GM19395 (cell line): ENCODE data around the gene IGF2R.

Source experiments
- ATAC-seq: cut with Tn5 transposase; IDR thresholded peaks from one replicate; pipeline ENCODE4 v1.9.1; 2021; ENCODE audit warnings: mild to moderate bottlenecking, moderate library complexity; ENCODE audit not compliant: unreplicated experiment

IGF2R gene

GRCh38 chr6:159973406-159973805 lies 4.5 kb downstream of the IGF2R start:
- no peak for ATAC-seq

- ATAC-seq: peak; percentile 61
Observed at GRCh38 chr6:159973951-159974350, 5.1 kb downstream of the IGF2R start.

- ATAC-seq: no peak
Observed at GRCh38 chr6:159974932-159975331, 6.0 kb downstream of the IGF2R start.

- no peak for ATAC-seq
Observed at GRCh38 chr6:159976686-159977254, 7.9 kb downstream of the IGF2R start.

- no peak for ATAC-seq
Observed at GRCh38 chr6:159977255-159977903, 8.5 kb downstream of the IGF2R start.

- ATAC-seq: no peak
Observed at GRCh38 chr6:159977904-159978268, 9.0 kb downstream of the IGF2R start.

GRCh38 chr6:159978291-159979135 lies 9.6 kb downstream of the IGF2R start:
- peak; percentile 0 for ATAC-seq

GRCh38 chr6:159979136-159979874 lies 10.4 kb downstream of the IGF2R start:
- ATAC-seq: peak; percentile 56

- ATAC-seq: no peak
Observed at GRCh38 chr6:159980474-159980873, 11.6 kb downstream of the IGF2R start.

- no peak for ATAC-seq
Observed at GRCh38 chr6:159981071-159981402, 12.2 kb downstream of the IGF2R start.

- ATAC-seq: peak; percentile 67
Observed at GRCh38 chr6:159981403-159982245, 12.7 kb downstream of the IGF2R start.

GRCh38 chr6:159982731-159983506 lies 14.0 kb downstream of the IGF2R start:
- peak; percentile 38 for ATAC-seq

- ATAC-seq: no peak
Observed at GRCh38 chr6:159983641-159984080, 14.8 kb downstream of the IGF2R start.

GRCh38 chr6:159984268-159984786 lies 15.4 kb downstream of the IGF2R start:
- ATAC-seq: no peak

GRCh38 chr6:159985296-159985945 lies 16.5 kb downstream of the IGF2R start:
- ATAC-seq: no peak

- ATAC-seq: no peak
Observed at GRCh38 chr6:159988983-159989454, 20.1 kb downstream of the IGF2R start.

- peak; percentile 91 for ATAC-seq
Observed at GRCh38 chr6:159989492-159990480, 20.9 kb downstream of the IGF2R start.

GRCh38 chr6:159992366-159992765 lies 23.5 kb downstream of the IGF2R start:
- no peak for ATAC-seq
